ENCODE results near the gene PROC. TPM values are rescaled to one million over a fixed set of nuclear protein-coding genes. Genes with fewer than 3 reads are reported as not detected.

Gene PROC
- total and polyA plus RNA-seq, 11 donors = not detected

GRCh38 chr2:127397568-127398238 lies 20.5 kb upstream of the PROC start:
- peaks cover 0 to 6% (median 0%) of the 10 kb centered on the region in 9 donors for H3K36me3 ChIP-seq
- H3K4me1 ChIP-seq = peaks cover 0 to 22% (median 9%) of the 10 kb centered on the region in 12 donors
- no peaks in the 10 kb centered on the region for H3K27me3 ChIP-seq
- no peak overlapping the region for H3K4me3 ChIP-seq
- ATAC-seq (peak in 2 of 4 donors; percentile 3 to 30), DNase-seq (no peak)
- WGBS, 4 donors = 82 to 91% (median 90%) methylated on average over 8 to 9 of the region's 9 CpGs
- intact Hi-C loops (cut with DNase I) = no loop called here
- no peak overlapping the region for H3K27ac ChIP-seq
- TF ChIP-seq CTCF (IDR thresholded peaks at IDR 0.05) (no peak), POLR2A (IDR thresholded peaks at IDR 0.05) (no peak)
- no peaks in the 10 kb centered on the region for H3K9me3 ChIP-seq

GRCh38 chr2:127398239-127398590 lies 20.0 kb upstream of the PROC start:
- peaks cover 0 to 4% (median 0%) of the 10 kb centered on the region in 9 donors for H3K36me3 ChIP-seq
- peak; percentile 81 to 97 (median 94) for ATAC-seq
- H3K4me1 ChIP-seq = peaks cover 0 to 22% (median 9%) of the 10 kb centered on the region in 12 donors
- H3K27ac ChIP-seq = no peak overlapping the region
- TF ChIP-seq CTCF (IDR thresholded peaks at IDR 0.05) (no peak), POLR2A (IDR thresholded peaks at IDR 0.05) (no peak)
- 4 to 16% (median 6%) methylated on average over 4 of the region's 4 CpGs for WGBS, 4 donors
- intact Hi-C loops (cut with DNase I) = no loop called here
- peak; percentile 79 to 97 (median 88) for DNase-seq
- H3K4me3 ChIP-seq = no peak overlapping the region
- no peaks in the 10 kb centered on the region for H3K27me3 ChIP-seq
- H3K9me3 ChIP-seq = no peaks in the 10 kb centered on the region

- TF ChIP-seq POLR2A (IDR thresholded peaks at IDR 0.05) (no peak), CTCF (IDR thresholded peaks at IDR 0.05) (no peak)
- peaks cover 0 to 29% (median 12%) of the 10 kb centered on the region in 12 donors for H3K4me1 ChIP-seq
- DNase-seq (no peak), ATAC-seq (no peak)
- no peak overlapping the region for H3K27ac ChIP-seq
- H3K9me3 ChIP-seq = no peaks in the 10 kb centered on the region
- H3K4me3 ChIP-seq = peak overlapping the region in 1 of 12 donors; percentile 15
- H3K27me3 ChIP-seq = no peaks in the 10 kb centered on the region
- WGBS, 4 donors = 78 to 86% (median 82%) methylated on average over 9 of the region's 9 CpGs
- H3K36me3 ChIP-seq = no peaks in the 10 kb centered on the region
- intact Hi-C loops (cut with DNase I) = no loop called here
Measured at GRCh38 chr2:127400533-127400896, 17.7 kb upstream of the PROC start.

- Histone ChIP-seq H3K4me1 (peaks cover 0 to 34% (median 14%) of the 10 kb centered on the region in 12 donors), H3K27ac (no peak overlapping the region), H3K4me3 (peak overlapping the region in 1 of 12 donors; percentile 15), H3K36me3 (no peaks in the 10 kb centered on the region), H3K27me3 (no peaks in the 10 kb centered on the region), H3K9me3 (no peaks in the 10 kb centered on the region)
- TF ChIP-seq CTCF (IDR thresholded peaks at IDR 0.05) (no peak), POLR2A (IDR thresholded peaks at IDR 0.05) (no peak)
- intact Hi-C loops (cut with DNase I) = no loop called here
- DNase-seq = no peak
- no peak for ATAC-seq
- 66 to 73% (median 67%) methylated on average over 36 to 39 of the region's 39 CpGs for WGBS, 4 donors
Measured at GRCh38 chr2:127400897-127401756, 17.1 kb upstream of the PROC start.

All from heart left ventricle (tissue), 16 donors.